CD8-positive, alpha-beta memory T cell (primary cell): Measurements from ENCODE around the gene SHISA7. TPM values are rescaled to one million over a fixed set of nuclear protein-coding genes. Genes with fewer than 3 reads are reported as not detected.

ENCODE experiments used
- CTCF ChIA-PET: fragments of 350-600 bp; sonication (Branson Sonifier 250); formaldehyde crosslinking; loops from one replicate; lab custom pipeline; 2021; ENCODE audit warnings: antibody characterized with exemption; lab: Charles Lee
- POLR2A ChIA-PET: fragments of 350-600 bp; sonication (Branson Sonifier 250); formaldehyde crosslinking; loops from one replicate; lab custom pipeline; 2021; ENCODE audit warnings: antibody characterized with exemption; lab: Charles Lee
- DNase-seq, 5 donors: peaks; one replicate each; pipeline versions ENCODE4 v3.0.0 to v3.0.0-alpha.2; 2020 to 2022; ENCODE audit warnings: mixed read lengths in 1 of 5
- H3K27ac ChIP-seq: one replicate; pipeline ENCODE4 v1.7.0; 2013; ENCODE audit warnings: low read depth, mild to moderate bottlenecking, low read length, moderate library complexity
- H3K27me3 ChIP-seq: 2 replicates; pipeline ENCODE4 v1.7.0; 2013; ENCODE audit warnings: low read length, mild to moderate bottlenecking; ENCODE audit not compliant: insufficient read depth, poor library complexity, severe bottlenecking
- H3K36me3 ChIP-seq: 2 replicates; pipeline ENCODE4 v1.7.0; 2013; ENCODE audit warnings: mild to moderate bottlenecking, low read length, moderate library complexity; ENCODE audit not compliant: insufficient read depth
- H3K4me1 ChIP-seq: 2 replicates; pipeline ENCODE4 v1.7.0; 2013; ENCODE audit warnings: mild to moderate bottlenecking, low read length, moderate library complexity; ENCODE audit not compliant: insufficient read depth
- H3K4me3 ChIP-seq: 2 replicates; pipeline ENCODE4 v1.7.0; 2013; ENCODE audit warnings: mild to moderate bottlenecking, low read length
- H3K9me3 ChIP-seq: 2 replicates; pipeline ENCODE4 v1.7.0; 2013; ENCODE audit warnings: mild to moderate bottlenecking, low read length
- H3K27ac Mint-ChIP-seq, 8 donors: one replicate each; pipeline ENCODE4 v1.8.0; 2020 to 2021; ENCODE audit warnings: mixed read lengths in 8 of 8, mild to moderate bottlenecking in 6 of 8, inconsistent platforms in 3 of 8, moderate library complexity in 3 of 8
- H3K27me3 Mint-ChIP-seq, 2 donors: one replicate each; pipeline ENCODE4 v1.8.0; 2020 to 2021; ENCODE audit warnings: mixed read lengths in 2 of 2, mild to moderate bottlenecking in 1 of 2, moderate library complexity in 1 of 2
- H3K36me3 Mint-ChIP-seq, 3 donors: one replicate each; pipeline ENCODE4 v1.8.0; 2020 to 2021; ENCODE audit warnings: mixed read lengths in 3 of 3, inconsistent platforms in 1 of 3, mild to moderate bottlenecking in 1 of 3
- H3K4me1 Mint-ChIP-seq, 3 donors: one replicate each; pipeline ENCODE4 v1.8.0; 2020 to 2021; ENCODE audit warnings: mixed read lengths in 3 of 3, inconsistent platforms in 1 of 3, mild to moderate bottlenecking in 1 of 3
- H3K4me3 Mint-ChIP-seq, 7 donors: one replicate each; pipeline ENCODE4 v1.8.0; 2020 to 2021; ENCODE audit warnings: mixed read lengths in 7 of 7, mild to moderate bottlenecking in 6 of 7, moderate library complexity in 4 of 7, inconsistent platforms in 2 of 7
- H3K9me3 Mint-ChIP-seq, 5 donors: one replicate each; pipeline ENCODE4 v1.8.0; 2020 to 2022; ENCODE audit warnings: mixed read lengths in 5 of 5, mild to moderate bottlenecking in 3 of 5, moderate library complexity in 2 of 5, inconsistent platforms in 1 of 5
- polyA plus RNA-seq: library from polyadenylated mRNA; unstranded; fragments of 300-500 nt; fragmentation: Illumina TruSeq; gene quantifications from one replicate; pipeline ENCODE4 v1.2.3, GENCODE V29; 2021
- total RNA-seq, 2 experiments: library from RNA; stranded (reverse); gene quantifications; one replicate each; pipeline ENCODE4 v1.2.3, GENCODE V29; 2021

SHISA7 gene
- total and polyA plus RNA-seq, 3 experiments from 2014 or later, result not detected

DNA sequence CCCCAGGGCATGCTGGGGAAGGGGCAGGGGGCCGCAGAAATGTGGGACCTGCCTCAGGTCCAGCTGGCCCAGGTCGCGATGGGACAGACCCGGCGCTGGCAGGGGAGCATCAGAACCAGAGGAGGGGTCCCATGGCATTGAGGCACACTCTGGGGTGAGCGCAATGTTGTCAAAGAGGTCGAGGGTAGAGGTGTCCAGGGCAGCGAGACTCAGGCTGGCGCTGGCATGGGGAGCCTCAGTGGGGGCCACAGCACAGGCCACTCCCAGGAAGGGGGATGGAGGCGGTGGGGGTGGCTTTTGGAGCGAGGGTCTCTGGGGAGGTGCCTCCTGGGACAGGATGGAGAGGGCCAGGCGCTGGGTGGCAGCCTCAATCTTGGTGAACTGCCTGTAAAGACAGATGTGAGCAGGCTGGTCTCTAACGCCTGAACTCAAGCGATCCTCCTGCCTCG is 20.5 kb upstream of the SHISA7 start:
- ChIA-PET CTCF (interaction anchor here (2.6 kb wide), 1 partner anchor 40 kb away, joined by 13 read pairs; no protein-coding TSS in a partner anchor), POLR2A (interaction anchor here (1.5 kb wide), 1 partner anchor 12 kb away, joined by 3 read pairs; no protein-coding TSS in a partner anchor)
- Histone ChIP-seq H3K36me3 (no peaks in the 10 kb centered on the region), H3K9me3 (no peaks in the 10 kb centered on the region), H3K27ac (no peak overlapping the region), H3K27me3 (no peaks in the 10 kb centered on the region), H3K4me1 (peaks cover 13% of the 10 kb centered on the region), H3K4me3 (no peak overlapping the region)
- Mint-ChIP-seq H3K4me1 (peaks cover 26 to 29% (median 29%) of the 10 kb centered on the region in 3 donors), H3K27ac (no peak overlapping the region), H3K9me3 (no peaks in the 10 kb centered on the region), H3K27me3 (peaks cover 2 to 3% of the 10 kb centered on the region in 2 donors), H3K4me3 (peak overlapping the region in 2 of 7 donors; percentile 9 to 21), H3K36me3 (peaks cover 0 to 3% (median 0%) of the 10 kb centered on the region in 3 donors)
- no peak for DNase-seq

DNA sequence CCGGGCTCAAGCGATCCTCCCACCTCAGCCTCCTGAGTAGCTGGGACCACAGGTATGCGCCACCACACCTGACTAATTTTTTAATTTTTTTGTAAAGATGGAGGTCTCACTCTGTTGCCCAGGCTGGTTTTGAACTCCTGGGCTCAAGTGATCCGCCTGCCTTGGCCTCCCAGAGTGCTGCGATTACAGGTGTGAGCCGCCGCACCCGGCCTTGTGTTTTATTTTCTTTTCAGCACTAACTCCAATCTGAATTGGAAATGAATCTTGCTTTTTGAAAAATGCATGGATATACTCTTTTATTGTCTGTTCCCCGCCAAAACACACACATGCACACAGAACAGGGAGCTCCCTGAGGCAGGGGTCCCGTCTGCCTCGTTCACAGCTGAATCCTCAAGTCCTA is 19.6 kb upstream of the SHISA7 start:
- CTCF ChIA-PET, result interaction anchor here (2.6 kb wide), 1 partner anchor 41 kb away, joined by 13 read pairs; no protein-coding TSS in a partner anchor
- Histone ChIP-seq H3K27ac (peak overlapping the region; percentile 1), H3K27me3 (no peaks in the 10 kb centered on the region), H3K4me1 (peaks cover 9% of the 10 kb centered on the region), H3K4me3 (no peak overlapping the region), H3K36me3 (no peaks in the 10 kb centered on the region), H3K9me3 (no peaks in the 10 kb centered on the region)
- peaks cover 0 to 3% (median 0%) of the 10 kb centered on the region in 3 donors for H3K36me3 Mint-ChIP-seq
- no peak for DNase-seq
- H3K4me3 Mint-ChIP-seq, result peak overlapping the region in 6 of 7 donors; percentile 86 to 97 (median 88)
- POLR2A ChIA-PET, result interaction anchor here (1.5 kb wide), 1 partner anchor 13 kb away, joined by 3 read pairs; no protein-coding TSS in a partner anchor
- H3K4me1 Mint-ChIP-seq, result peaks cover 24 to 26% (median 25%) of the 10 kb centered on the region in 3 donors
- H3K27ac Mint-ChIP-seq, result peak overlapping the region in 4 of 8 donors; percentile 15 to 88 (median 62)
- no peaks in the 10 kb centered on the region for H3K9me3 Mint-ChIP-seq
- peaks cover 2 to 3% of the 10 kb centered on the region in 2 donors for H3K27me3 Mint-ChIP-seq

DNA sequence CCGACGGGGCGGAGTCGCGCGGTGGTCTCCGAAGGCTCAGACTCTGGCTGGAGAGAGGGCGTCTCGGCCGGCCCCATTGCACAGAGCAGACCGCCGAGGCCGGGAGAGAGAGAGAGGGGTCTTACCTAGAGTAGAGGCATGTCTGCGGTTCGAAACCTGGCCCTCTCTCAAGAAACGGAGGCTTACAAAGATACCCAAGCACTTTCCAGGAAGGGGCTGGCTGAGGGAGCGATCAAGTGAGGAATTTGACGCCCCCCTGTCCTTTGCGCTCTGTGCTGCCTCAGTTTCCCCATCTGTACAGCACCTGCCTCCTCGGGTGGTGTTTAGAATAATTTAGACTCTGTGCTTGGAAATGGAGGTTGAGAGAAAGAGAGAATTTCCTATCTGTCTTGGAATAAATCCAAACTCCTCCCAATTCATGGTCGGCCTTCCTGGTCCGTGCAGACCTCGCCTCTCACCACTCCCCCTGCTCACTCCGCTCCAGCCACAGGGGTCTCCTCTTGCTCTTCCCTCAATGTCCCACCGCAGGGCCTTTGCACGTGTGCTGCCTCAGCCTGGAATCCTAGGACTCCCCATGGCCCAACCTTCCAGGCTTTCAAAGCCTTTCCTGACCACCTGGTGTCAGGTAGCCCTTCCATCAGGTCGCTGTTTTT is 19.0 kb upstream of the SHISA7 start:
- H3K27me3 Mint-ChIP-seq, result peaks cover 2 to 3% of the 10 kb centered on the region in 2 donors
- POLR2A ChIA-PET, result interaction anchor here (0.7 to 1.5 kb wide), 9 partner anchors 14 to 1013 kb away, joined by 3 to 9 read pairs (median 3); partner anchors contain the start of genes FIZ1, KMT5C, LENG8 and NAT14

DNA sequence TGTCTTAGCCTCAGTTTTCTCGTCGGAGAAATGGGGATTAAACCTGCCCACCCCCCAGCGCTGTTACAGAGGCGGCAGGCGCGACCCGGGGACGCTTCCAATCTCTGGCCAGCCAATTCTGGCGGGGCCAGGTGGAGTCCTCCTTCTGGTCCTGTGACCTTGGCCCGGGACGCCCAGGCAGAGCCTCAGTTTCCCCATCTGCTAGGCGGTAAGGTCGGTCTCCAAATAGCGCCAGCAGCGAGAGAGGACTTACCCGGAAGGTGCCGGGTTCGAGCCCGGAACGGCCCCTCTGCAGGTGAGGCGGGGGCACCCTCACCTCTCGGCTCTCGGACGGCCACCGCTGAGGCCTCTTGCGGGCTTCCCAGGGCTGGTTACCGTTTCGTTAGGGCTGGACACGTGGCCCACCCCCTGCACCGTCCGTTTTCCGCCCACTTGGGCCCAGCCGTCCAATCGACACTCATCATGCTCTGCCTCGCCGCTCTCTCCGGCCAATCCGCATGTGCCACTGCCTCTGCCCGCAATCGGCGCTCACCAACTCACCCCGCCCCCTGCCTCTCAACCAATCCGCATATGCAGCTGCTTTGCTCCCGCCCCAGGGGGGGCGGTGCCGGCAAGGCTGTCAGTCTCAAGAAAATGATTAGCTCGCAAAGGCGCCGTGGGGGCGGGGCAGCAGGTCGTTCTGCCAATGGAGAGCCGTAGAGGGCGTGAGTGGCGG is 18.3 kb upstream of the SHISA7 start, which contains the start of gene ISOC2:
ISOC2 (minus strand) TSS at position 384 of the 715 bp plus-strand sequence. CDS start 5,156 bp downstream, outside the sequence.
- H3K4me3 Mint-ChIP-seq, result peak within 1 kb of the TSS; percentile 80 to 97 (median 87)
- H3K36me3 Mint-ChIP-seq, result peaks cover 0 to 3% (median 0%) of the 10 kb centered on the region in 3 donors
- H3K9me3 ChIP-seq, result no peaks in the 10 kb centered on the region
- H3K27me3 ChIP-seq, result no peaks in the 10 kb centered on the region
- POLR2A ChIA-PET, result interaction anchor here (0.5 to 1.5 kb wide), 9 partner anchors 15 to 1013 kb away, joined by 3 to 9 read pairs (median 3); partner anchors contain the start of genes FIZ1, KMT5C, LENG8 and NAT14
- no peaks in the 10 kb centered on the region for H3K36me3 ChIP-seq
- H3K27ac ChIP-seq, result peak within 1 kb of the TSS; percentile 82
- H3K27me3 Mint-ChIP-seq, result peaks cover 2 to 3% of the 10 kb centered on the region in 2 donors
- DNase-seq, result peak; percentile 100
- CTCF ChIA-PET, result interaction anchor here (0.7 to 2.6 kb wide), 4 partner anchors 15 to 320 kb away, joined by 3 to 13 read pairs (median 4); partner anchors contain the start of gene ZNF784
- H3K27ac Mint-ChIP-seq, result peak within 1 kb of the TSS; percentile 68 to 96 (median 84)
- peaks cover 5% of the 10 kb centered on the region for H3K4me1 ChIP-seq
- H3K9me3 Mint-ChIP-seq, result no peaks in the 10 kb centered on the region
- H3K4me3 ChIP-seq, result peak within 1 kb of the TSS; percentile 93
- H3K4me1 Mint-ChIP-seq, result peaks cover 24 to 26% (median 25%) of the 10 kb centered on the region in 3 donors

More for the DNA sequence above, 19.0 kb upstream of the SHISA7 start:
- Mint-ChIP-seq H3K4me3 (peak overlapping the region; percentile 80 to 97 (median 87)), H3K9me3 (no peaks in the 10 kb centered on the region), H3K36me3 (peaks cover 0 to 3% (median 0%) of the 10 kb centered on the region in 3 donors), H3K4me1 (peaks cover 24 to 26% (median 25%) of the 10 kb centered on the region in 3 donors), H3K27ac (peak overlapping the region; percentile 15 to 96 (median 84))
- no peaks in the 10 kb centered on the region for H3K9me3 ChIP-seq
- peak overlapping the region; percentile 69 for H3K4me3 ChIP-seq
- CTCF ChIA-PET, result interaction anchor here (0.7 to 2.6 kb wide), 4 partner anchors 15 to 321 kb away, joined by 3 to 13 read pairs (median 4); partner anchors contain the start of gene ZNF784
- H3K36me3 ChIP-seq, result no peaks in the 10 kb centered on the region
- no peaks in the 10 kb centered on the region for H3K27me3 ChIP-seq
- H3K4me1 ChIP-seq, result peaks cover 5% of the 10 kb centered on the region
- no peak for DNase-seq
- peak overlapping the region; percentile 76 for H3K27ac ChIP-seq

DNA sequence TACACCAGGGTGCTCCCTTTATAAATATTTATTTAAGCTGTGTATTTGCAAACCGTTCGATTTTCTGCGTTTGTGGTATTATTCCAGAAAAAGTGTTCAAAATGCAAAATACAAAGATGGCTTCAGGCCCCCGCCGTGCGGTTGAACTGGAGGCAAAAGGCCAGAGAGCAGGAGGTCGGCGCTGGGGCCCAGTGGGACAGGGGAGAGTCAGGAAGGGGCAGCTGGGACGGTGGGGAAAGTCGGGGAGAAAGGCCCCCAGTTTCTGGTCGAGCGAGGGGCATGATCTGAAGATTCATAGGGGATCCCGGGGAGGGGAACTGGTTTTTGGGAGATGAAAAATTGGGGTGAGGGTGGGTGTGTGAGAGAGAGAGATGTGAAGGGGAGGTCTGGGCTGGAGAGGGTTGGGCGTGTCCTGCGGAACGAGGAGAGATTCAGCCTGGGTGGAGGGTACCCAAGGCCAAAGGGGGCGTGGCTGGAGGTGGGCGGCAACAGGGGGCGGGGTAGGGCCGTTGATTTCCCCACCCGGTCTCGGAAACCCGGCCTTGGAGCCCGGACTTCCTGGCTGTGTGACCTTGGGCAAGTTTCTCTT is 17.7 kb upstream of the SHISA7 start:
- no peaks in the 10 kb centered on the region for H3K36me3 ChIP-seq
- H3K4me1 Mint-ChIP-seq, result peaks cover 24 to 26% (median 25%) of the 10 kb centered on the region in 3 donors
- H3K36me3 Mint-ChIP-seq, result peaks cover 0 to 3% (median 0%) of the 10 kb centered on the region in 3 donors
- H3K9me3 Mint-ChIP-seq, result no peaks in the 10 kb centered on the region
- H3K27me3 ChIP-seq, result no peaks in the 10 kb centered on the region
- peaks cover 2 to 3% of the 10 kb centered on the region in 2 donors for H3K27me3 Mint-ChIP-seq
- peak overlapping the region; percentile 80 to 97 (median 87) for H3K4me3 Mint-ChIP-seq
- peak overlapping the region; percentile 82 for H3K27ac ChIP-seq
- ChIA-PET POLR2A (interaction anchor here (1.5 kb wide), 1 partner anchor 54 kb away, joined by 7 read pairs; the partner anchor contains the start of gene UBE2S), CTCF (interaction anchor here (0.8 to 2.4 kb wide), 2 partner anchors 16 to 43 kb away, joined by 3 to 9 read pairs; partner anchors contain the start of gene ZNF628)
- DNase-seq, result peak in 3 of 5 donors; percentile 16 to 60 (median 38)
- peak overlapping the region; percentile 93 for H3K4me3 ChIP-seq
- H3K9me3 ChIP-seq, result no peaks in the 10 kb centered on the region
- peak overlapping the region in 6 of 8 donors; percentile 32 to 96 (median 75) for H3K27ac Mint-ChIP-seq
- peaks cover 5% of the 10 kb centered on the region for H3K4me1 ChIP-seq

DNA sequence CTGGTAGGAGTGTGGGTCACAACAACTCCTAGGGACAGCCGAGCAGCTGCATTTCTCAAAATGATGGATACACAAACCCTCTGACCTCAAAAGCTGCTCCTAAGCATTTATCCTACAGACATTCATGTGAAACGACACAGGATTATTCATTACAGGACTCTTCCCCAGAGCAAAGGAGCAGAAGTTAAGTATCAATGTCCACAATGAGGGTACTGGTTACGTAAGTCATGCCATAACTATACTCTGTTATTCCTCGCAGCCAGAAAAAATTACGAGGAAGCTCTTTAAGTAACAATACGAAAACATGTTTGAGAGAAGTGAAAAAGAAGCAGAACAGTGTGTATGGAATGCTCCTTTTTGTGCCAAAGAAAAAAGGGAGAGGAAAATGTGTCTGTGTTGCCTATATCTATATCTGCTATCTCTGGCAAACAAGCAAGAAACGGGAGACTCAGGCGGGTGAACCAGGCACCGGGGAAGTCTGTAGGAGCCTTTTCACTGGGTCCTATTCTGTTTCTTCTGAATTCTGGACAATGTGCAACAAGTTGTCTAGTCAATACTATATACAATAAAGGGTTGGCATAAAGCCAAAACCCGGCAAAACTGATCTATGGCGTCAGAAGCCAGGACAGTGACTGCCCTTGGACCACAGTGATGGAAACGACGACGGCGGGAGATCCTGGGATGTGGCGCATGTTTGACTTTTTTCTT is 17.0 kb upstream of the SHISA7 start:
- peak overlapping the region in 7 of 8 donors; percentile 23 to 79 (median 58) for H3K27ac Mint-ChIP-seq
- no peak overlapping the region for H3K4me3 ChIP-seq
- CTCF ChIA-PET, result interaction anchor here (0.8 to 2.6 kb wide), 4 partner anchors 7 to 169 kb away, joined by 3 to 10 read pairs (median 6); partner anchors contain the start of gene ZNF628

More for the DNA sequence above, 17.0 kb upstream of the SHISA7 start:
- POLR2A ChIA-PET, result no interaction called here
- peaks cover 5% of the 10 kb centered on the region for H3K4me1 ChIP-seq
- no peak for DNase-seq
- H3K27me3 Mint-ChIP-seq, result peaks cover 2 to 3% of the 10 kb centered on the region in 2 donors
- peaks cover 0 to 7% (median 0%) of the 10 kb centered on the region in 3 donors for H3K36me3 Mint-ChIP-seq
- no peaks in the 10 kb centered on the region for H3K9me3 ChIP-seq
- H3K27ac ChIP-seq, result peak overlapping the region; percentile 82
- no peaks in the 10 kb centered on the region for H3K9me3 Mint-ChIP-seq
- no peaks in the 10 kb centered on the region for H3K27me3 ChIP-seq
- peaks cover 24 to 26% (median 25%) of the 10 kb centered on the region in 3 donors for H3K4me1 Mint-ChIP-seq
- H3K4me3 Mint-ChIP-seq, result peak overlapping the region; percentile 41 to 89 (median 80)
- H3K36me3 ChIP-seq, result no peaks in the 10 kb centered on the region
